HG02642 (cell line): ENCODE data around the gene BSND.

ENCODE experiments used
- ATAC-seq: cut with Tn5 transposase; IDR thresholded peaks from one replicate; pipeline ENCODE4 v1.9.1; 2021; ENCODE audit warnings: mild to moderate bottlenecking; ENCODE audit not compliant: unreplicated experiment, poor library complexity

The BSND gene

GRCh38 chr1:55057270-55057955, 58.7 kb downstream of the BSND start:
- ATAC-seq = no peak

- no peak for ATAC-seq
These were observed 59.2 kb downstream of the BSND start for GRCh38 chr1:55057956-55058298.

- ATAC-seq = no peak
These were observed 60.8 kb downstream of the BSND start for GRCh38 chr1:55059302-55060132.

- ATAC-seq = no peak
These were observed 61.6 kb downstream of the BSND start for GRCh38 chr1:55060133-55060999.

- no peak for ATAC-seq
These were observed 62.4 kb downstream of the BSND start for GRCh38 chr1:55061000-55061705.
